Vagina (tissue), 2 donors: ENCODE results near the gene SMIM28. TPM values are rescaled to one million over a fixed set of nuclear protein-coding genes. Genes with fewer than 3 reads are reported as not detected.
A peak's percentile ranks its signal among the peaks of the same experiment; 100 is the strongest.

Source experiments
- DNase-seq, 2 donors: peaks; one replicate each; pipeline ENCODE4 v3.0.0-alpha.2; 2017; ENCODE audit errors: extremely low spot score in 2 of 2
- H3K27ac ChIP-seq: fragments of 200-600 bp; sonication (generic); one replicate; pipeline ENCODE4 v1.5.1; 2019
- H3K27me3 ChIP-seq: fragments of 200-600 bp; sonication (generic); one replicate; pipeline ENCODE4 v1.5.1; 2019
- H3K36me3 ChIP-seq, 2 donors: fragments of 200-600 bp; sonication (generic); one replicate each; pipeline ENCODE4 v1.5.1; 2017 to 2019
- H3K4me1 ChIP-seq: fragments of 200-600 bp; sonication (generic); one replicate; pipeline ENCODE4 v1.5.1; 2019
- H3K4me3 ChIP-seq, 2 donors: fragments of 200-600 bp; sonication (generic); 1 replicate in 1 of 2; 2 replicates in 1 of 2; pipeline ENCODE4 v1.5.1; 2016 to 2019
- H3K9me3 ChIP-seq: fragments of 200-600 bp; sonication (generic); one replicate; pipeline ENCODE4 v1.5.1; 2019
- CTCF ChIP-seq, 3 experiments: fragments of 450-650 bp in 2 of 3; fragments of 200-600 bp in 1 of 3; sonication (generic) in 1 of 3; IDR thresholded peaks; one replicate each; pipeline ENCODE4 v1.5.1; 2017 to 2019; ENCODE audit warnings: antibody characterized with exemption in 3 of 3, mild to moderate bottlenecking in 2 of 3, moderate library complexity in 2 of 3
- POLR2A ChIP-seq, 2 donors: fragments of 450-650 bp; IDR thresholded peaks; one replicate each; pipeline ENCODE4 v1.6.1; 2017; ENCODE audit warnings: antibody characterized with exemption in 2 of 2, mild to moderate bottlenecking in 2 of 2, moderate library complexity in 2 of 2
- POLR2AphosphoS5 ChIP-seq, 2 donors: sonication (generic); formaldehyde crosslinking; IDR thresholded peaks; one replicate each; pipeline ENCODE4 v1.9.0; 2017; ENCODE audit warnings: antibody characterized with exemption in 2 of 2, mild to moderate bottlenecking in 2 of 2, low read depth in 1 of 2; ENCODE audit not compliant: insufficient read depth in 1 of 2
- intact Hi-C: fragments of 100-400 bp; cut with DNase I; formaldehyde crosslinking; loops from one replicate; pipeline ENCODE4 v1.15.1; 2023
- total RNA-seq: library from RNA; depleted of rRNA; stranded (reverse); fragments of >200 nt; gene quantifications from one replicate; pipeline ENCODE4 v1.2.3, GENCODE V29; 2016

SMIM28 gene
- total RNA-seq, 1 donor from 2014 or later, result not detected

- Histone ChIP-seq H3K4me1 (peaks cover 13% of the 10 kb centered on the region), H3K27me3 (no peaks in the 10 kb centered on the region), H3K9me3 (no peaks in the 10 kb centered on the region), H3K4me3 (no peak overlapping the region), H3K27ac (no peak overlapping the region), H3K36me3 (no peaks in the 10 kb centered on the region)
- TF ChIP-seq POLR2AphosphoS5 (IDR thresholded peaks at IDR 0.05; ENCODE audit: insufficient read depth in 1 of 2, low read depth in 1 of 2) (no peak), CTCF (IDR thresholded peaks at IDR 0.05) (no peak), POLR2A (IDR thresholded peaks at IDR 0.05) (no peak)
- DNase-seq, result no peak
- intact Hi-C loops, result no loop called here
Measured at GRCh38 chr6:138400326-138400725, 22.6 kb downstream of the SMIM28 start.

GRCh38 chr6:138401960-138402837 is 24.5 kb downstream of the SMIM28 start:
- H3K27ac ChIP-seq, result no peak overlapping the region
- H3K4me3 ChIP-seq, result no peak overlapping the region
- peaks cover 0 to 10% of the 10 kb centered on the region in 2 donors for H3K36me3 ChIP-seq
- intact Hi-C loops, result no loop called here
- no peak for TF ChIP-seq POLR2A (IDR thresholded peaks at IDR 0.05)
- no peak for TF ChIP-seq CTCF (IDR thresholded peaks at IDR 0.05)
- no peak for TF ChIP-seq POLR2AphosphoS5 (IDR thresholded peaks at IDR 0.05; ENCODE audit: insufficient read depth in 1 of 2, low read depth in 1 of 2)
- H3K4me1 ChIP-seq, result peaks cover 24% of the 10 kb centered on the region
- H3K27me3 ChIP-seq, result no peaks in the 10 kb centered on the region
- DNase-seq, result no peak
- no peaks in the 10 kb centered on the region for H3K9me3 ChIP-seq

GRCh38 chr6:138402838-138403187 is 25.1 kb downstream of the SMIM28 start:
- intact Hi-C loops, result no loop called here
- peaks cover 0 to 17% of the 10 kb centered on the region in 2 donors for H3K36me3 ChIP-seq

GRCh38 chr6:138403324-138403800 is 25.7 kb downstream of the SMIM28 start:
- no peaks in the 10 kb centered on the region for H3K27me3 ChIP-seq
- H3K4me1 ChIP-seq, result peaks cover 34% of the 10 kb centered on the region
- no peaks in the 10 kb centered on the region for H3K9me3 ChIP-seq
- peaks cover 0 to 22% of the 10 kb centered on the region in 2 donors for H3K36me3 ChIP-seq
- peak overlapping the region; percentile 96 for H3K27ac ChIP-seq
- TF ChIP-seq CTCF (IDR thresholded peaks at IDR 0.05), result no peak
- no peak for TF ChIP-seq POLR2A (IDR thresholded peaks at IDR 0.05)
- no peak for TF ChIP-seq POLR2AphosphoS5 (IDR thresholded peaks at IDR 0.05; ENCODE audit: insufficient read depth in 1 of 2, low read depth in 1 of 2)
- intact Hi-C loops, result no loop called here
- DNase-seq, result no peak
- H3K4me3 ChIP-seq, result peak overlapping the region; percentile 72 to 74

More at GRCh38 chr6:138402838-138403187, 25.1 kb downstream of the SMIM28 start:
- peaks cover 30% of the 10 kb centered on the region for H3K4me1 ChIP-seq
- H3K4me3 ChIP-seq, result peak overlapping the region; percentile 72 to 74
- DNase-seq, result no peak
- H3K27ac ChIP-seq, result peak overlapping the region; percentile 96
- no peaks in the 10 kb centered on the region for H3K27me3 ChIP-seq
- TF ChIP-seq CTCF (IDR thresholded peaks at IDR 0.05) (no peak), POLR2AphosphoS5 (IDR thresholded peaks at IDR 0.05; ENCODE audit: insufficient read depth in 1 of 2, low read depth in 1 of 2) (no peak), POLR2A (IDR thresholded peaks at IDR 0.05) (no peak)
- no peaks in the 10 kb centered on the region for H3K9me3 ChIP-seq
